NCI-H82 (cell line): ENCODE data around the gene SMIM24.
A peak's percentile ranks its signal among the peaks of the same experiment; 100 is the strongest.

ENCODE experiments used
- DNase-seq: peaks from one replicate; lab custom pipeline; 2025; lab: John Stamatoyannopoulos, UW

Gene SMIM24

DNA sequence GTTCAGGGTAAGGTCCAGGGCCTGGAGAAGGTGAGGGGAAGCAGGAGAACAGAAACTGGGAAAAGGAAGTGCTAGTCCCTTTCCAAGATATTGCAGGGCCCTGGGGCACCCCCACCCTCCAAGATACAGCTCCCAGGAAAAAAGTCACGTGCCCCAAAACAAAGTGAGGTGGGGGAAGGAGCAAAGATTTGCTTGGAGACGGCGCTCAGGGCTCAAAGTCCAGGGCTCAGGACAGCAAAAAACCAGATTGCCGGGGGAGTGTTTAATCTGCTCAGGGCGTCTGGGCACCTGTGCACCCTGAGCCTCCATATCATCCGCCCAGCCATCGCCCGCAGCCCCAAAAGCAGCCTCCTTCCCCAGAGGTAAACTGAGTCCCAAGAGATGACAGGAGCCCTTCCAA is 6.3 kb downstream of the SMIM24 start:
- no peak for DNase-seq

DNA sequence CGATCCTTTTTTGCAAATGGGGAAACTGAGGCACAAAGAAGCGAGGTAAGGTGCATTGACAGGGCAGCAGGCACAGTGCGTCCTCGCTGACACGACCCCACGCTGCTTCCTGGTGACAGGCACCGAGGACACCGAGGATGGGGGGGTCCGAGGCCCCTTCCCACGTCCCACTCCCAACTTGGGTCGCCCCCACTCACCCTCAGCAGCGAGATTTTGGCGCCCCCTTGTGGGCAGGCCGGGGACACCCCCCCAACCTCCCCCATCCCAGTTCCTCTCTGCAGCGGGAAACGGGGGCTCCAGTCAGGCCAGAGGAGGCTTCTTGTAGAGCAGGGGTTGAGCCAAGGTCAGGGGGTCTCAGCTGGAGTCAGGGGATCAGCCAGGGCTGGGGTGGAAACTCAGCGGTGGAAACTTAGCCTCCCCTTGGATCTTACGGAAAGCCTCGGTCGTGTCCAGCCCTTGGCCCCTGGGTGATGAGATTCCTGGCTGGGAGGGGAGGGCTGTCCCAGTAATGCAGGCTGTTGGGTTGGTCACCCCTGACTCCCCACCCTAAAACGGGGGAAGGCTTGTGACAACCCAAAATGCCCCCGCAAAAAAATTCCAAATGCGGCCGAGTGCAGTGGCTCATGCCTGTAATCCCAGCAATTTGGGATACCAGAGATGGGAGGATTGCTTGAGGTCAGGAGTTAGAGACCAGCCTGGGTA is 8.2 kb downstream of the SMIM24 start:
- peak; percentile 45 for DNase-seq

DNA sequence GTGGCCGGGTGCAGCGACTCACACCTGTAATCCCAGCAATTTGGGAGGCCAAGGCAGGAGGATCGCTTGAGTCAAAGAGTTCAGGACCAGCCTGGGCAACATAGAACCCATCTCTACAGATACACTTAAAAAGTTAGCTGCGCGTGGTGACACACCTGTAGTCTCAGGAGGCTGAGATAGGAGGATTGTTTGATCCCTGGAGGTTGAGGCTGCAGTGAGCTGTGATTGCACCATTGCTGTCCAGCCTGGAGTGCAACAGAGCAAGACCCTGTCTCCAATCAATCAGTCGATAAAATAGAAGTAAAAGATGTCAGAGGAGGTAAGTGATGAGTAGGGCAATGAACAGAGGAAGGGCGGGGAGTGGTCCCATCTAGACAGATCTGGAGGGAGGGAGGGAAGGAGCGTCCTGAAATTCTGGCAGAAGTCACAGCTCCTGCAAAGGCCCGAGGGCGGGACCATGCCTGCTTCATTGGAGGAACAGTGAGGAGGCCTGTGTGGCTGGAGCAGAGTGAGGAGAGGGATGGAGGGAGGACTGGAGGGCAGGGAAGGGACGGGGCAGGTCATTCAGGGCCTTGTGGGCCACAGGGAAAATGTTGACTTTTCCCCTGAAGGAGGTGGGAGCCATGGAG is 9.7 kb downstream of the SMIM24 start:
- DNase-seq: no peak

DNA sequence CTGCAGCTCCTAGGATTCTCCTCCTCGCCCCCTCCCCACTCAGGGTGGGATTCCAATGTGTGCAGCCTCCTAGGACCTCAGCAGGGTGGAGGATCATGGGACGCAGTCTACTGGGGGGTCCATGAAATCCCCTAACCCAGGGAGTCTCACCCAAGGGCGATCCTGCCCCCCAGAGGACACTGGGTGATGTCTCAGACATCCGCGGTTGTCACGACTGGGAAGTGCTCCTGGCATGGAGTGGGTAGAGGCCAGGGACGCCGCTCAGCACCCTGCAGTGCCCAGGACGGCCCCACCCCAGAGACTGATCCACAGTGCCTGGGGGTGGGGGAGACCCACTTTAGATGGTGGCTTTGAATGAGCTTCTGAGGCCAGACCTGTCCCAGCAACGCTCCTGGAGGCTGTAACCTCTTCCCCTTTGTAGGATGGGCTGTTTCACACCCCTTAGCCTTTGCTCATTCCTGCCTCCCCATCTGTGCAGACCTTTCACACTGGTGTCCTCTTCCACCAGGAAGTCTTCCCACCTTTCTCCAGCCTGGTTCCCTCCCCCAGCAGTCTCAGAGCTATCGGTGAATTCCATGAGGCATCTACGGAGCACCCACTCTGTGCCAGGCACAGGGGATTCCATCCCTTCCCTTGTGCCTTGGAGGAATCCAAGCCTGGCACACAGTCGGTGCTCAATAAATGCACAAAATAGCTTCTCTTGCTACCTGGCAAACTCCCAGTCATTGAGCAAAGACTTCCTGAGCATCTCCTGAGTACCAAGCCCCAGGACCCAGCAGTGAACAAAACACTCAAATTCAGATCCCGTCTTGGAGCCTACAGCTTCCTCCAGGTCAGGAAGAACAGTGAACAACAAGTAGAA is 10.5 kb downstream of the SMIM24 start:
- no peak for DNase-seq

DNA sequence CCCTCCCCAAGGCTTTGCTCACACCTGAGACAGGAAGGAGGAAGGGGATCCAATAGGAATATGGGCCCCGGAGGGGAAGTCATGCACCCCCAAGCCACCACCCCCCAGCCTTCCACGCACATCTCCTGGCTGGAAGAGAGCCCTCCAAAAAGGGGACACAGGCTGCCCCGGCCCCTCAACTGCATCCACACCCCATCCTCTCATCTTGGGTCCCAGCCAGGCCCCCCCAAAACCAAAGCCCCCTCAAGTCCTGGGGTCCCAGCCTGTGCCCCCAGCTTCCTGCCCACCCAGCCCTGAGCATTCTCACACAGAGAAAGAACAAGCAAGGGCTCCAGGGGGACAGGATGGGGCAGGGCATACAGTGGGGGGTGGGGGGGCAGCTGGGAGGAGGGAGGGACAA is 12.1 kb downstream of the SMIM24 start:
- DNase-seq: no peak

DNA sequence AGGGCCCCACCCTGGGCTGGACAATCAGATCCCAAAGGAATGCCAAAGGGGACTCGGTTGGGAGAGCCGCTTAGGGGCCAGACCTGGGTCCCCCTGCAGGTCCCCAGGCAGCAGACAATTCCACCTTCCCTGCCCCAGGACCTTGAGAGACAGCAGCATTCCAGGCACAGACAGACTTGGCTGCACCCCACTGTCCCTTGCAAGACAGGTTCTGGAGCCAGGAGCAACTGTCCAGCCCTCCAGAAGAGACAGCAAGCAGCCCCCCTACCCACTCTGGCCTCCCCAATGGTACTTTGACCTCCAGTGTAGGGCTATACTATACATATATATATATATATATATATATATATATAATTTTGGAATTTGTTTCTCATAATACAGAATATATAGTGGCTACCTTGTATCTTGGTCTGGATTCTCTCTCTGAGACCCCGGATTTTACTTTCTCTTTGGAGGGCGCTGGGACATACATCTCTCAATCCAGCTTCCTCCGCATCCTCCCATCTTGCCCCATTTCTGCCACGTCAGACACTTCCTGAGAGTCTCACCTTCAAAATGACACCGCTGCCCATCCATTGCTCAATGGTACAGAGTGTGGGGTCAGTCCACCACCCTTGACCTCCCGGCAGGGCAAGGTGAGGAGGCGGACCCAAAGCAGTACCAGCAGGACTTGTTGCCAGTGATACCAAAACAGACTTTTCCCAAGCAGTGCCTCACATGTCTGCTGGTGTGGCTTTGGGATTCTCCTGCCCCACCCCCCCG is 12.7 kb downstream of the SMIM24 start:
- no peak for DNase-seq

DNA sequence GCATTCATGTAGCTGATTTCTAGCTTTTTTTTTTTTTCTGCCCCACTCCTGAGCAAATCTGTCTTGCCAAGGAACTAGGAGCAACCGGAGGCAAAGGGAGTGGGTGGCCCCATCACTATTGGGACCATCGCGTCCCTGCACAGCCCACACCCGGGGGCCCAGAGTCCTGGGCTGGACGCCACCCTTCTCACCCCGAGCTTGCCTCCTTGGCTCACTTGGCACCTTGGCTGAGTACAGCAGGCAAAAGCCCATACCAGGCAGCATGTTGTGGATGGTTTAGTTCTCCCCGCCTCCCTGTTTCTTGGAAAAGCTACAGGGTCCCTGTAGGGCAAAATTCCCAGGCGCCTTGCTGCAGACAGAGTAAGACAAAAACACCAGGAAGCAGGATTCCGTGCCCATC is 13.7 kb downstream of the SMIM24 start:
- no peak for DNase-seq

DNA sequence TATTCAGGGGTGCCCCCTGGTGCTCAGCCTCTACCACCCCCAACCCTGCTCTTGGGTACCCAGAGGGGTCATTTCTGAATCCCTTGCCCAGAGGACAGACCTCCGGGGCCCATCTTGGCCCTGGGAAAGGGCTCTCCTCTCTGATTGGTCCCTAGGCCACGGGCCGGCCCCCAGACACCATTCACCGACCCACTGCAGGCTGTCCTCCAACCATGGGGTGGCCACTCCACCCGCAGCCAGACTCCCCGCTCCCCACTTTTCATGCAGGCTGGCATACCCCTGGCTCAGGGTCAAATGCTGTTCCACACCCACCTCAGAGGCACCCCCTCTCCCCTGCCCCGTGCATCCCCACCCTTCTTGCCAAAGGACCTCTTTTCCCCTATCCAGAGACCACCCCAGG is 14.8 kb downstream of the SMIM24 start:
- DNase-seq: no peak

DNA sequence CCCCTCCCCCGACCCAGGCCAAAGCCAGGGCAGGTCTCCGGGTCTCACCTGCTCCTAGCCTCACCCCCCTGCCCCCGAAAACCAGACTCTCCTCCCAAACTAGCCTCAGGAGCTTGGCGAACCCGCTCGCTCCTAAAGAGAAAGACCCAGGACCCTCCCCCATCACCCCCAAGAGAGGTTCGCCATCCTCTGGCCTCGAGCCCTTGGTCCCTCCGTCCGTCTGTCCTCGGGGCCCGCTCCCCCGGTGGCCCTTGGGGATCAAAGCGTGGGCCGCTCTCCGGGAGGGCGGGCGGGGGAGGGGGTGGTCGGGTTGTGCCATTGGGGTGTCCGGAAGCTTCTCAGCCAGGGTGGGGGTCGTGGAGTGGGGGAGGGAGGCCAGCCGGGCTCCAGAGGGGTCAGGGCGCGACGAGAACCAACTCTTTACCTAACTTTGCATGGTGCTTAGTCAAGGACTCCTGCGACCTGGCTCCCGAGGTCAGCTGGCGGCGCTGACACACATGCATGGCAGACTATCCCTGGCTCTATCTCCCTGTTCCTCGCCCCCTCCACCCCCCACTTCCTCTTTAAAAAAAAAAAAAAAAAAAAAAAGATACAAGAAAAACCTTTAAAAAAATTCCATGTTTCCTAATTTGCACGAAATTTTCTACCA is 15.6 kb downstream of the SMIM24 start:
- DNase-seq: no peak

DNA sequence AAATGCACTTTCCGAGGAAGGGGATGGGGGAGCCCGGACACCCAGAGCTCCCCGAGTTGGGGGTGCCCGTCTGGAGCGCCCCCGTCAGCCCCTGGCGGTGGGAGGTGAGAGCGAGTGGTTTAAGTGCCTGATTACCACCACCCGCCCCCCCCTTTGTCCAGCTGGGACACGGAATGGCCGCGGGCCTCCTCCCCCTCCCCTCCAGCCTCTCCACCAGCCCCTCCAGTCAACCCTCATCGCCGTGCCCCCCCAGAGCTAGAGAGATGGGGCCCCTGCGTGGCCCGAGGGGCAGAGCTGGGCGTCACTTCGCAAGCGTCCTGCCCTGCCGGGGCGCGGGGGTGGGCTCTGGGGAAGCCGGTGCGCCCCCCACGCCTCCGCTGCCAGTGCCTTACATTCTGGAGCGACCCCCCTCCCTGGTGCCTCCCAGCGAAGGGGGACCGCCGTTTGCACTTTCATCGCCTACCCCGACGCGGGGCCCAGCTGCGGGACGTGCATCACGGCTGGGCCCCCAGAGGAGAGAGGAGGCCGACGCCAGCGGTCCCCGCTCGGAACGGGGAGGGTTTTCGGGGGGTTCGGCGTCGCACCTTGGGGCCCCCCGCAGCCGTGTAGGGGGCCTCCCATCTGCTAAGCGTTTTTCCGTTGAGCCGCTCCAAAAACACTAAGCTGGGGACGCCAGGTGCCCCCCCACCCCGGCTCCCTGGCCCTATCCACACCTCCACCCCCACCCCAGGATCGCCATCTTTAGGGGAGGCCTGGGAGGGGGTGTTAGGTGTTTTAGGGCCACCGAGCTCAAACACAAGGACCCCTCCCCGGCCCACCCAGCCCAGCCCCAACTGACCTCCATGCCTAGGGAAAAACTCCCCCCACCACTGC is 16.4 kb downstream of the SMIM24 start:
- no peak for DNase-seq

DNA sequence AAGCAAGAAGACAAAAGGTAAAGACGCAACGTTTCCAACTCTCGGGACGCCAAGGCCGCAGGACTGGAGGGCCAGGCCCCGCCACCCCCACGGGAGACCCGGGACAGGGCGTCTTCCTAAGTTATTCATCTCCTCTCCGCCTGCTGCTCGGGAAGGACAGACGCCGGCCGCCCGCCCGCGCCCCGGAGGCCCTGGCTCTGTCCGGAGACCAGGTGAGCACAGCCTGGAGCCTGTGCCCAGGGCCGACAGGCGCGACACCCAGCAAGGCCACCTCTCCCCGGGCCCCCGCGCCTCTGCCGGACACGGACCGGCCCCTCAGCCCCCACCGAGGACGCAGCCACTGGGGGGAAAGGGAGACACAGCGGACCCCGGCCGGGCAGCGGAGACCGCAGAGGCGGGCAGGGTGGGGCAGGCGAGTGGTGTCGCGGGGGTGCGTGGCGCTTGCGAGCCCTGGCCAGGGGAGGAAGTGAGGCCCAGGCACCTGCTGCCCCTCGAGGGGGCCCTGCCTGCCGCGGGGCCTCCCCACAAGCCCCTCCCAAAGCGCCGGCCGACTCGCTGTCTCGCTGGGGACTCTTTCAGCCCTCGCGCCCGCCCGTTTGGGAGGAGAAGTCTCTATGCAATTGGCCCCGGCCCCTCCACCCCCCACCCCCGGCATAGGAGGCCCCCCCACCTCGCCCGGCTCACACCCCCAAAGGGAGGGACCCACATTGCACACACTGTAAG is 17.2 kb downstream of the SMIM24 start:
- no peak for DNase-seq

DNA sequence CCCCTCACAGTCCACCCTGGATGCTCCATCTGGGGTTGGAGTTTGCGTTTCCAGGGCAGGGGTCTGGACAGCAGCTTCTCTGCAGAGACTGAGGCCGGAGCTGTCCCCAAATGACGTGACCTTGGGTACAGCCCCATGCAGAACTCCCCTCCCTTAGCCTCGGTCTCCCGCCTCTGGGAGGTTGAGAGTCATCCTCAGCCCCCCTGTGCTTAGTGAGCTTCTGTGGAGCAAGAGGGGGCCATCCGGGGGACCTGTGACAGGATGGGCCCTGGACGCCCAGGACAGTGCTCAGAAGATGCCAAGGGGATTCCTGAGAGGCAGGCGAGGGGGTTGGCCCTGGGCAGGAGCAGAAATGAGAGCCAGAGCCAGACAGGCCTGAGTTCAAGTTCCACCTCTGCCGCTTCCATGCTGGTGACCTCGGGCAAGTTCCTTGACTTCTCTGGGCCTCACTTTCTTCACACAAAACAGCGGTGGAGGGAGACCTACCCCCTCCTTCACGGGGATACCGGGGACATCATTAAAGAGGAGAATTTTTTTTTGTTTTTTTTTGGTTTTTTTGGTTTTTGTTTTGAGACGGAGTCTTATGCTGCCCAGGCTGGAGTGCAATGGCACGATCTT is 20.3 kb downstream of the SMIM24 start:
- no peak for DNase-seq

DNA sequence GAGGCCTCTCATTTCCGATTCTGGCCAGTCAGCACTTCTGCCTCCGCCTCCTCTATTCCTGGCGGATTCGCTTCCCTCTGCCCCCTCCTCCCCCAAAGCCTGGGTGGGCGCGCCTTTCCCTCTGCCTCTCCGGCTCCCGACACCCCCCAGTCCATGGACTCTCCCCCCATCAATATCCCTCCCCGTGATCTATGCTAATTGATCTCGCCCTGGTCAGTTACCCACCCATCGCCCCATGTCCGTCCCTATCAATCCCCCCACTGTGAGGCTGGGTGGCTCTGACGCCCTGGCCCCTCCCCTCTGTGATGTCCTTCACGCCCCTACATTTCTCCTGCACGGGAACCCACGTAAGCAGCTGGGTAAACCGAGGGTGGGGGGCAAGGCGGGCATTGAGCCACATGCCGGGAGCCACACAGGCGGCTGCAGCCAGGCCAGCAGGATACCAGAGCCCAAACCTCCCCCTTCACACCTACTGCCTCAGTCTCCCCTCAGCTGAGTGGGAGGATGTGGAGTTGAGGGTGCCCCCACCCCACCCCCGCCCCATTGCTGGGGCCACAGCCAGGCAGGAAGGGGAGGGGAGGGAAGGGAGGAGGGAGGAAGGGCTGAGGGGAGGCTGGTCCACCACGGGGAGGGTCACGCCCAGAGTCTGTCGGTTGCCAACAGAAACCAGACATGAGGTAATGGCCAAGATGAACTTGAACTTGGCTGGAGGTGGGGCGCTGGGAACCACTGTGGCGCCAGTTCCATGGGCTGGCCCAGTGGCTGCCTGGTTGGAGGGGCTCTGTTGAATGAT is 21.0 kb downstream of the SMIM24 start:
- DNase-seq: no peak

DNA sequence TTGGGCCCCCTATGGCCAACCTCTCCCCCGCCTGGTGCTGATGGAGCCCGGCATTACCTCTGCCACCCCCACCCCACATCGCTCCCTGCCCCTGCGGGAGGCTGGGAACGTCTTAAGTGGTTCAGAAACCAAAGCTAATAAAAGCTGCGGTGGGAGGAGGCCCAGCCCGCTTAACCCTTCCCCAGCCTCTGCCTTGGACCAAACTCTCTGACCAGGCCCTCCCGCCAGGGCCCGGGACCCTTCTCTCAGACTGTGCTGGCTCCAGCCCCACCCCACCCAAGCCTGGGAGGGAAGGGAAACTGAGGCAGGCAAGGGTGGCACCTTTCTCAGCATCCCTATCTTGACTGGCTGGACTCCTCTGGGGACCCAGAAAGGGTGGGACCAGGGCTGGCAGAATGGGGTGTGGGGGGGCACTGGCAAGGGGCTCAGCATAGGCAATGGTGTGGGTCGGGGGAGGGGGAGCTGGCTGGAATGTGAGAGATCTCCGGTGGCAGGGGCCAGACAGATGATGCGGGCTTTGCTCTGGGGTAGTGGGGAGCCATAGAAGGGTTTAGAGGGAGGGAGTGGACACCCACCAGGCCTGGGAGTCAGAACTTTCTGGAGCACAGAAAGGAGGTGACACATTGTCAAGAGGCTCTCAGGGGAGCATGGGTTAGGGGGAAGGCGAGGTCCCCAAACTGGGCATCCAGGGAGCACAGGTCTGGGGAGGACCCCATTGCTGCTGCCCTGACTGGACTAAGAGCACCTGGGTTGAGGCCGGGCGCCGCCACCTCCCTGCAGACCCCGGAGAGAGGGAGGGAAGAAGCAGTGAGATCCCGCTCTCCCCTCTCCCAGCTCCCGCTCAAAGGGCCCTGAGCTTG is 21.9 kb downstream of the SMIM24 start:
- no peak for DNase-seq

DNA sequence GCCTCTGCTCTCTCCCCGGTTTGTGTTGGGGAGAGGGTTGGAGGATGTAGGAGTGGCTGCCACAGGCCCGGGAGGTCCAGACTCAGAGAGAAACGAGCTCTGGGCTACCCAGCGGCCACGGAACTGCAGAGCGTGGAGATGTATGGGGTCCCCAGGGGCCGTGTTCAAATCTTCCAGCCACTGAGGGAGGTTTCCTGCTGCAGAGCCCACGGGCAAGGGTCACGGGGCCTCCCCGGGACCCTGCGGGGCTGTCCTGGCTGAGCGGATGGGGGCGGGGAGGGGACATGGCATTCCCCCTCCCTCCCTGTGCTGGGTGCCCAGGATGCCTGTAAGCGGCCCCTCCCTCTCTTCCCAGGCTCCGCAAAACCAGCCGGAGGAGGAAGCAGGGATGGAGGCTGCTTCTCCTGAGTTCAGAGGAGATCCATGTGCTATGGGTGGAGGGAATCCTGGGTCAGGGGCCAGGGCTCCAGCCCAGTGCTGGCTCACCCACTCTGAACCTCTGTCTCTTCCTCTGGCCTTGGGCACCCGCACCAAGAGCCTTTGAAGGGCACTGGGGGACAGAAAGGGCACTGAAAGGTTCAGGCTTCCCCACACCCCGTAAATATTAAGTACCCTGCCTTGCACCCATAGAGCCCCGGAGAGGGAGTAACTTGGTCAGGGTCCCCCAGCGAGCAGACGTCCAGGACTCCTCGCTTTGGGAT is 22.6 kb downstream of the SMIM24 start:
- no peak for DNase-seq

DNA sequence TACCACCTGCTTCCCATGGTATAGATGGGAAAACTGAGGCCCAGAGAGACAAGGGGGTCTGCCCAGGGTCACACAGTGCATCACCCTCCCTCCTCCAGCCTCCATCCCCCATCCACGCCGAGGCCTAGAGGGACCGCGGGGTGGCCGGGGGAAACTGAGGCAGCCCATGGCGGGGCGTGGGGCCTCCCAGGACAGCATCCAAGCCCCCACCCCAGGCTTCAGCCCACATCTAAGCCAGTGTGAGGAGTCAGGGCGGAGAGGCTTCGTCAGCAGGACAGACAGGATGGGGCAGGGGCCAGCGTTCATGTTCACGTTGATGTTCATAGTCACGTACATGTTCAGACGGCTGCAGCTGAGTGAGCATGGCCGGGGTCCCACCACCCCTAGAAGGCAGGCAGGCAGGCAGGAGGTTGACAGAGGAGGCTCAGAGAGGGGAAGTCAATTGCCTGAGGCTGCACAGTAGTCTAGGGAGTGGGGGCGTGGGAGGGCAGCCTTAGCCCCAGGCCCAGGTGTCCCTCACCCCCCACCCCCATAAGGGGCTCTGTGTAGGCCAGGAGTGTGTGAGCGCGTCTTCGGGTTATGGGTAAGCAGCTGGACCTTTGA is 23.3 kb downstream of the SMIM24 start:
- no peak for DNase-seq
